Left ventricle myocardium inferior (tissue), 1 donor: ENCODE data around the gene PYCARD. TPM values are rescaled to one million over a fixed set of nuclear protein-coding genes. Genes with fewer than 3 reads are reported as not detected.

Experiments
- DNase-seq: peaks from one replicate; pipeline ENCODE4 v3.0.0-alpha.2; 2020
- H3K27ac ChIP-seq: fragments of 200-600 bp; replicated peaks from 2 replicates; pipeline ENCODE4 v1.8.0; 2021
- H3K27me3 ChIP-seq: fragments of 200-600 bp; 2 replicates; pipeline ENCODE4 v1.8.0; 2021; ENCODE audit warnings: low read depth
- H3K36me3 ChIP-seq: fragments of 200-600 bp; 2 replicates; pipeline ENCODE4 v1.8.0; 2021
- H3K4me1 ChIP-seq: fragments of 200-600 bp; 2 replicates; pipeline ENCODE4 v1.8.0; 2021
- H3K4me3 ChIP-seq: fragments of 200-600 bp; 2 replicates; pipeline ENCODE4 v1.8.0; 2021; ENCODE audit warnings: mild to moderate bottlenecking, moderate library complexity
- H3K9me3 ChIP-seq: fragments of 200-600 bp; replicated peaks from 2 replicates; pipeline ENCODE4 v1.8.0; 2021
- CTCF ChIP-seq: fragments of 200-600 bp; IDR thresholded peaks from 2 replicates; pipeline ENCODE4 v1.8.0; 2021; ENCODE audit warnings: antibody characterized with exemption, mild to moderate bottlenecking, borderline replicate concordance
- intact Hi-C: fragments of 100-400 bp; cut with micrococcal nuclease; formaldehyde crosslinking; loops from one replicate; pipeline ENCODE4 v1.11.0; 2022
- total RNA-seq: library from RNA; stranded (reverse); fragmentation: NEBNext Ultra II Directional; extraction: Animal tissue kit (Norgen Biotek cat#: 25700); gene quantifications from one replicate; pipeline ENCODE4 v1.2.1, GENCODE V29; 2021
- donor health status: DM: no; HTN: yes; CAD: no; lungs with severe emphysema.

PYCARD gene
- total RNA-seq, 1 donor from 2014 or later, result 5.3 TPM

- no peak for TF ChIP-seq CTCF
- Histone ChIP-seq H3K4me3 (no peak overlapping the region), H3K9me3 (no peaks in the 10 kb centered on the region), H3K27me3 (no peaks in the 10 kb centered on the region), H3K27ac (no peak overlapping the region), H3K4me1 (peaks cover 24% of the 10 kb centered on the region), H3K36me3 (peaks cover 100% of the 10 kb centered on the region)
- DNase-seq, result no peak
- intact Hi-C loops, result no loop called here
Measured at GRCh38 chr16:31190061-31190460, 12.5 kb downstream of the PYCARD start.

DNA sequence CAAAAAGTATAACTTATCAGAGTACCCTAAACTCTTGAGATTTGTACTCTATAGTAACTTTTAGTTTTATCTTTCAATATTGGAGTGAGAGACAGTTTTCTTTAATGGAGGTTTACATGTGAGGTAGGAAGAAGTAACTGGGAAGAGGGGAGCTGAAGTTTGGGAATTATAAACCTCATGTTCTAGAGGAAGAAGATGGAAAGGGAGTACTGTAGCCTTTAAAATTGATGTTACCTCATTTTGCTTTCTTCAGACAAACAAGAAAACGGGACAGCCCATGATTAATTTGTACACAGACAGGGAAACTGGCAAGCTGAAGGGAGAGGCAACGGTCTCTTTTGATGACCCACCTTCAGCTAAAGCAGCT, 13.2 kb downstream of the PYCARD start:
- no peak for DNase-seq
- intact Hi-C loops, result no loop called here
- Histone ChIP-seq H3K27ac (no peak overlapping the region), H3K27me3 (no peaks in the 10 kb centered on the region), H3K36me3 (peaks cover 100% of the 10 kb centered on the region), H3K9me3 (no peaks in the 10 kb centered on the region), H3K4me3 (no peak overlapping the region), H3K4me1 (peaks cover 29% of the 10 kb centered on the region)
- TF ChIP-seq CTCF, result no peak

GRCh38 chr16:31188450-31189411, 13.8 kb downstream of the PYCARD start:
- Histone ChIP-seq H3K4me1 (peaks cover 35% of the 10 kb centered on the region), H3K27me3 (no peaks in the 10 kb centered on the region), H3K27ac (no peak overlapping the region), H3K4me3 (no peak overlapping the region), H3K9me3 (no peaks in the 10 kb centered on the region), H3K36me3 (peaks cover 100% of the 10 kb centered on the region)
- no peak for DNase-seq
- TF ChIP-seq CTCF, result no peak
- intact Hi-C loops, result no loop called here

DNA sequence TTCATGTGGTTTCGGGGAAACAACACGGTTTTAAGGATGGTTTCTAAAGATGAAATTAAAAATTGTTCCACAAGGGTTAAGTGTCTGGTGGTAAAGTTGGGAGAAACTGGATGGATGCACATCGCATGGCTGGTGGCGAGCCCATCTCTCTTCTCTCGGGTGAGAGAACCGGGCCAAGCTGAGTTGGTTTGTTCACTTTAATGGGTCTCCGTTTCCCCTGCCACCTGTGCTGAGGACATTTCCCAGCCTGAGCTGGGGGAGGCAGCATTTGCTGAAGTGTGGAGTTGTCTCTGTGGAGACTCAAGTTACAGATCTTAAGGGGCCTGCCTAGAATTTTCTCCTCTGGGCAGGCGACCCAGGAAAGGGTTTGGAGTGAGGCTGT, 14.8 kb downstream of the PYCARD start:
- no peak overlapping the region for H3K4me3 ChIP-seq
- intact Hi-C loops, result no loop called here
- peaks cover 100% of the 10 kb centered on the region for H3K36me3 ChIP-seq
- no peak for DNase-seq
- peaks cover 45% of the 10 kb centered on the region for H3K4me1 ChIP-seq
- no peaks in the 10 kb centered on the region for H3K27me3 ChIP-seq
- H3K9me3 ChIP-seq, result no peaks in the 10 kb centered on the region
- H3K27ac ChIP-seq, result no peak overlapping the region
- TF ChIP-seq CTCF, result no peak

DNA sequence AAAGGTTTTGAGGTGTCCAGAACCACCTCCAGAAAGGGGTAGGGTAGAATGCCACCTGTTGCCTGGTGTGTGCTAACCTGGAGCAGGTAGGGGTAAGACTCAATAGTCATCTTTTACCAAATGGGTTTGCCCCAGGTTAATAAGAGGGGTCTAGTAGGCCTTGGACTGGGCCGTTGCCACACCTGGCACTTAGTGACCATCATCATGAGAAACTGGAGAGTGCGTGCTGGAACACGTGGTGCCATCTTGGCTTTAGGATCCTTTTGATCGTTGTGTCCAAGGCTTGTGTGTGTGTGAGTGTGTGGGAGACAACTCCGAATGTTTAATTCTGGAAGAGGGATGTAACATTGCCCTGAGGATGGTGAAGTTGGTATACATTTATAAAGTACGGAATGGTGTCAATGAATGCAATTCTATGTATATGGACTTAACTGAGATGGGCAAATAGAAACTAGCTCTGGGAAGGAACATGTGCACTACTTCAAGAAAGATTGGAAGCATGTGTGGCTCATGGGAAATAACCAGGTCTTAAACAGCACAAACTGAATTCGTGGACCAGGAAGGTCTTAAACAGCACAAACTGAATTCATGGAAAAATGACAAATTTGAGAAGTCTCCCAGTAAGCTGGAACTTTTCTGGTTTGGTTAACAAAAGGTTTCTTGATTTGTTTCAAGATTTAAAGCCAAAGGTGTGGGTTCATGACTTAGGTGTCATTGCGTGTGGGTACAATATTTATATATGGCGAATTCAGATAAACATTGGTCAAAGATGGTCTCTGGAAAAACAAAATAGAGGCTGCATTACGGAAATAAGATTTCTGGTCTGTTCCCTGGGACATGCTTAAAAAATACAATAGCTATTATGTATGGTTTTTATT, 15.4 kb downstream of the PYCARD start:
- Histone ChIP-seq H3K4me1 (peaks cover 51% of the 10 kb centered on the region), H3K27ac (no peak overlapping the region), H3K36me3 (peaks cover 100% of the 10 kb centered on the region), H3K4me3 (no peak overlapping the region), H3K27me3 (no peaks in the 10 kb centered on the region), H3K9me3 (no peaks in the 10 kb centered on the region)
- no peak for TF ChIP-seq CTCF
- no peak for DNase-seq
- intact Hi-C loops, result no loop called here
